Gastroesophageal sphincter (tissue), 4 donors: Measurements from ENCODE around the gene PCYT1B. TPM values are rescaled to one million over a fixed set of nuclear protein-coding genes. Genes with fewer than 3 reads are reported as not detected.

ENCODE experiments used
- ATAC-seq: fragments of 150-250 bp; one replicate; pipeline ENCODE4 v1.9.1; 2016; ENCODE audit warnings: mild to moderate bottlenecking, moderate library complexity
- H3K27ac ChIP-seq, 4 donors: fragments of 200-600 bp; sonication (generic) in 3 of 4; 1 replicate in 3 of 4; 2 replicates in 1 of 4; pipeline ENCODE4 v1.5.1; 2016 to 2019
- H3K27me3 ChIP-seq: fragments of 200-600 bp; sonication (generic); one replicate; pipeline ENCODE4 v1.5.1; 2019
- H3K36me3 ChIP-seq, 2 donors: fragments of 200-600 bp; sonication (generic); one replicate each; pipeline ENCODE4 v1.5.1; 2019; ENCODE audit warnings: control low read depth in 1 of 2
- H3K4me1 ChIP-seq, 3 donors: fragments of 200-600 bp; sonication (generic); 1 replicate in 2 of 3; 2 replicates in 1 of 3; pipeline ENCODE4 v1.5.1; 2016 to 2019; ENCODE audit warnings: control low read depth in 2 of 3
- H3K4me3 ChIP-seq, 2 donors: fragments of 200-600 bp; sonication (generic); one replicate each; pipeline ENCODE4 v1.5.1; 2019; ENCODE audit warnings: mild to moderate bottlenecking in 1 of 2, moderate library complexity in 1 of 2
- H3K9me3 ChIP-seq, 3 donors: fragments of 200-600 bp; sonication (generic); one replicate each; pipeline ENCODE4 v1.5.1; 2017 to 2019; ENCODE audit warnings: control low read depth in 2 of 3
- CTCF ChIP-seq, 4 experiments: fragments of 200-600 bp in 2 of 4; fragments of 450-650 bp in 2 of 4; sonication (generic) in 1 of 4; IDR thresholded peaks; one replicate each; pipeline ENCODE4 v1.5.1; 2017 to 2019; ENCODE audit warnings: antibody characterized with exemption in 4 of 4, mild to moderate bottlenecking in 2 of 4, moderate library complexity in 2 of 4
- EP300 ChIP-seq: sonication (generic); formaldehyde crosslinking; IDR thresholded peaks from one replicate; pipeline ENCODE4 v1.6.1; 2017; ENCODE audit warnings: antibody characterized with exemption, mild to moderate bottlenecking
- POLR2A ChIP-seq, 2 donors: fragments of 450-650 bp; IDR thresholded peaks; one replicate each; pipeline ENCODE4 v1.6.1; 2017; ENCODE audit warnings: antibody characterized with exemption in 2 of 2, mild to moderate bottlenecking in 2 of 2, moderate library complexity in 1 of 2
- POLR2AphosphoS5 ChIP-seq: sonication (generic); formaldehyde crosslinking; IDR thresholded peaks from one replicate; pipeline ENCODE4 v1.6.1; 2017; ENCODE audit warnings: antibody characterized with exemption
- WGBS, 2 donors: methylation state at CpG; one replicate each; pipeline ENCODE4 v1.1.5; 2018; ENCODE audit warnings: low coverage in 1 of 2; 5-methylcytosine and 5-hydroxymethylcytosine counted together
- total RNA-seq, 4 donors: library from RNA; depleted of rRNA; stranded (reverse); fragments of >200 nt; gene quantifications; one replicate each; pipeline ENCODE4 v1.1.0, GENCODE V29; 2016

The PCYT1B gene
- total RNA-seq, 4 donors from 2014 or later: 1.6 to 12.5 (median 4.6) TPM

GRCh38 chrX:24692305-24692704 lies 45.2 kb upstream of the PCYT1B start:
- H3K4me1 ChIP-seq: peaks cover 0 to 15% (median 0%) of the 10 kb centered on the region in 3 donors
- H3K27me3 ChIP-seq: no peaks in the 10 kb centered on the region
- no peaks in the 10 kb centered on the region for H3K36me3 ChIP-seq
- WGBS, 2 donors: 73 to 80% methylated on average over 2 to 4 of the region's 4 CpGs
- H3K27ac ChIP-seq: no peak overlapping the region
- ATAC-seq: no peak
- H3K9me3 ChIP-seq: no peaks in the 10 kb centered on the region
- no peak for TF ChIP-seq POLR2A (IDR thresholded peaks at IDR 0.05)
- no peak for TF ChIP-seq CTCF (IDR thresholded peaks at IDR 0.05)
- no peak for TF ChIP-seq EP300
- no peak for TF ChIP-seq POLR2AphosphoS5
- no peak overlapping the region for H3K4me3 ChIP-seq

- ATAC-seq: no peak
- Histone ChIP-seq H3K27ac (no peak overlapping the region), H3K27me3 (no peaks in the 10 kb centered on the region), H3K4me3 (no peak overlapping the region), H3K36me3 (no peaks in the 10 kb centered on the region), H3K9me3 (no peaks in the 10 kb centered on the region), H3K4me1 (no peaks in the 10 kb centered on the region)
- 70 to 90% methylated on average over 2 of the region's 2 CpGs for WGBS, 2 donors
- no peak for TF ChIP-seq CTCF (IDR thresholded peaks at IDR 0.05)
- no peak for TF ChIP-seq EP300
- TF ChIP-seq POLR2AphosphoS5: no peak
- TF ChIP-seq POLR2A (IDR thresholded peaks at IDR 0.05): no peak
These were observed 36.9 kb upstream of the PCYT1B start for GRCh38 chrX:24684048-24684447.

GRCh38 chrX:24682739-24683432 lies 35.7 kb upstream of the PCYT1B start:
- Histone ChIP-seq H3K9me3 (no peaks in the 10 kb centered on the region), H3K4me1 (no peaks in the 10 kb centered on the region), H3K27me3 (no peaks in the 10 kb centered on the region), H3K36me3 (no peaks in the 10 kb centered on the region), H3K27ac (no peak overlapping the region), H3K4me3 (no peak overlapping the region)
- 90% methylated on average over 4 of the region's 7 CpGs; no CpG with 5 or more reads in 1 of the 2 donors for WGBS, 2 donors
- no peak for ATAC-seq
- TF ChIP-seq EP300: no peak
- no peak for TF ChIP-seq POLR2AphosphoS5
- no peak for TF ChIP-seq CTCF (IDR thresholded peaks at IDR 0.05)
- no peak for TF ChIP-seq POLR2A (IDR thresholded peaks at IDR 0.05)

GRCh38 chrX:24676403-24677024 lies 29.4 kb upstream of the PCYT1B start:
- TF ChIP-seq POLR2A (IDR thresholded peaks at IDR 0.05) (no peak), POLR2AphosphoS5 (no peak), EP300 (no peak), CTCF (IDR thresholded peaks at IDR 0.05) (peak in 3 of 4 experiments; percentile 6 to 52 (median 33))
- Histone ChIP-seq H3K27ac (no peak overlapping the region), H3K27me3 (no peaks in the 10 kb centered on the region), H3K9me3 (no peaks in the 10 kb centered on the region), H3K36me3 (no peaks in the 10 kb centered on the region), H3K4me3 (no peak overlapping the region), H3K4me1 (no peaks in the 10 kb centered on the region)
- peak; percentile 25 for ATAC-seq
- WGBS, 2 donors: 0 to 11% methylated on average over 1 to 5 of the region's 5 CpGs

GRCh38 chrX:24673424-24673823 lies 26.3 kb upstream of the PCYT1B start:
- H3K36me3 ChIP-seq: no peaks in the 10 kb centered on the region
- no peaks in the 10 kb centered on the region for H3K4me1 ChIP-seq
- ATAC-seq: no peak
- H3K9me3 ChIP-seq: no peaks in the 10 kb centered on the region
- TF ChIP-seq EP300 (no peak), POLR2A (IDR thresholded peaks at IDR 0.05) (no peak), POLR2AphosphoS5 (no peak), CTCF (IDR thresholded peaks at IDR 0.05) (no peak)
- no peak overlapping the region for H3K27ac ChIP-seq
- H3K27me3 ChIP-seq: no peaks in the 10 kb centered on the region
- WGBS, 2 donors: 0% methylated on average over 1 of the region's 2 CpGs; no CpG with 5 or more reads in 1 of the 2 donors
- no peak overlapping the region for H3K4me3 ChIP-seq
